SK-N-SH (cell line): ENCODE measurements around the gene GLIS2. TPM values are rescaled to one million over a fixed set of nuclear protein-coding genes. Genes with fewer than 3 reads are reported as not detected.

Source experiments
- CTCF ChIA-PET: fragments of 300-600, 350-600 bp; formaldehyde crosslinking; extraction: SDS; loops from one replicate; lab custom pipeline; 2021; lab: Yijun Ruan, JAX
- POLR2A ChIA-PET: fragments of 350-600 bp; sonication (Branson Sonifier 250); formaldehyde crosslinking; extraction: SDS; loops from one replicate; lab custom pipeline; 2020; ENCODE audit warnings: antibody characterized with exemption, inconsistent platforms; lab: Yijun Ruan, JAX
- DNase-seq: peaks from one replicate; pipeline ENCODE4 v3.0.0; 2012
- H2AFZ ChIP-seq: fragments of 200-600 bp; sonication (generic); 2 replicates; pipeline ENCODE4 v1.8.1; 2016; ENCODE audit warnings: antibody characterized with exemption, mild to moderate bottlenecking, low read depth
- H3F3A ChIP-seq: fragments of 200-600 bp; sonication (generic); replicated peaks from 2 replicates; pipeline ENCODE3; 2016; ENCODE audit warnings: antibody characterized with exemption, mild to moderate bottlenecking; ENCODE audit not compliant: insufficient read depth
- H3K27ac ChIP-seq, 2 experiments: fragments of 200-500 bp in 1 of 2; fragments of 200-600 bp in 1 of 2; sonication (Bioruptor generic) in 1 of 2; sonication (generic), shearing (Covaris generic) in 1 of 2; 2 replicates each; pipeline versions ENCODE4 v1.5.1 to v1.6.1; 2014 to 2016; ENCODE audit warnings: low read depth in 2 of 2, inconsistent platforms in 1 of 2, low read length in 1 of 2, mild to moderate bottlenecking in 1 of 2, mixed read lengths in 1 of 2
- H3K27me3 ChIP-seq: fragments of 200-600 bp; sonication (generic), shearing (Covaris generic); 2 replicates; pipeline ENCODE4 v1.6.1; 2016; ENCODE audit warnings: mixed run types; ENCODE audit not compliant: insufficient read depth
- H3K36me3 ChIP-seq, 2 experiments: fragments of 200-500 bp in 1 of 2; fragments of 200-600 bp in 1 of 2; sonication (Bioruptor generic) in 1 of 2; sonication (generic) in 1 of 2; replicated peaks in 1 of 2; 2 replicates each; pipeline versions ENCODE3 to v1.5.1; 2014 to 2016; ENCODE audit warnings: low read length in 1 of 2, mild to moderate bottlenecking in 1 of 2; ENCODE audit not compliant: insufficient read depth in 2 of 2, control insufficient read depth in 1 of 2
- H3K4me1 ChIP-seq, 2 experiments: fragments of 200-500 bp in 1 of 2; fragments of 200-600 bp in 1 of 2; sonication (Bioruptor generic) in 1 of 2; sonication (generic), shearing (Covaris generic) in 1 of 2; 2 replicates each; pipeline versions ENCODE4 v1.5.1 to v1.6.1; 2014 to 2016; ENCODE audit warnings: low read depth in 1 of 2, low read length in 1 of 2, mixed run types in 1 of 2; ENCODE audit not compliant: insufficient read depth in 2 of 2, control insufficient read depth in 1 of 2
- H3K4me2 ChIP-seq: fragments of 200-600 bp; sonication (generic), shearing (Covaris generic); 2 replicates; pipeline ENCODE4 v1.6.1; 2017; ENCODE audit warnings: mixed run types
- H3K4me3 ChIP-seq, 2 experiments: fragments of 200-500 bp in 1 of 2; fragments of 200-600 bp in 1 of 2; sonication (Bioruptor generic) in 1 of 2; sonication (generic), shearing (Covaris generic) in 1 of 2; 2 replicates each; pipeline versions ENCODE4 v1.5.1 to v1.8.1; 2014 to 2016; ENCODE audit warnings: low read depth in 2 of 2, inconsistent platforms in 1 of 2, low read length in 1 of 2, mild to moderate bottlenecking in 1 of 2, mixed read lengths in 1 of 2, moderate library complexity in 1 of 2
- H3K79me2 ChIP-seq: fragments of 200-600 bp; sonication (generic); 2 replicates; pipeline ENCODE4 v1.8.1; 2017; ENCODE audit warnings: mild to moderate bottlenecking; ENCODE audit not compliant: insufficient read depth
- H3K9ac ChIP-seq: fragments of 200-600 bp; sonication (generic); 2 replicates; pipeline ENCODE4 v1.6.1; 2017; ENCODE audit warnings: mixed run types
- H3K9me2 ChIP-seq: fragments of 200-600 bp; sonication (generic); 2 replicates; pipeline ENCODE4 v1.6.1; 2017; ENCODE audit warnings: mixed run types
- H3K9me3 ChIP-seq: fragments of 200-600 bp; sonication (generic); 2 replicates; pipeline ENCODE4 v1.6.1; 2017; ENCODE audit warnings: mixed run types, mild to moderate bottlenecking, moderate library complexity
- H4K20me1 ChIP-seq: fragments of 200-600 bp; sonication (generic); 2 replicates; pipeline ENCODE4 v1.6.1; 2017; ENCODE audit warnings: mild to moderate bottlenecking, mixed run types; ENCODE audit not compliant: insufficient read depth
- EP300 ChIP-seq, 2 experiments: IDR thresholded peaks; 2 replicates each; pipeline versions ENCODE4 v1.4.0 to v1.6.1; 2012; ENCODE audit warnings: borderline replicate concordance in 1 of 2, low read depth in 1 of 2, low read length in 1 of 2
- EZH2phosphoT487 ChIP-seq: fragments of 200-600 bp; sonication (generic); IDR thresholded peaks from 2 replicates; pipeline ENCODE4 v1.6.1; 2017; ENCODE audit warnings: low read depth, mixed run types, mild to moderate bottlenecking, antibody characterized with exemption, moderate library complexity, borderline replicate concordance
- GATA2 ChIP-seq: sonication (generic); formaldehyde crosslinking; IDR thresholded peaks from 2 replicates; pipeline ENCODE4 v1.5.0; 2020; ENCODE audit warnings: mild to moderate bottlenecking, missing genetic modification reagents
- JUND ChIP-seq: IDR thresholded peaks from 2 replicates; pipeline ENCODE4 v1.4.0; 2012
- MEF2A ChIP-seq: IDR thresholded peaks from 2 replicates; pipeline ENCODE4 v1.4.0; 2012; ENCODE audit warnings: low read depth, borderline replicate concordance
- MXI1 ChIP-seq: IDR thresholded peaks from 2 replicates; pipeline ENCODE4 v1.6.1; 2012; ENCODE audit warnings: mild to moderate bottlenecking, low read depth, low read length, improper control_type of control experiment
- NFIC ChIP-seq: IDR thresholded peaks from 2 replicates; pipeline ENCODE4 v1.4.0; 2012; ENCODE audit warnings: borderline replicate concordance
- RFX5 ChIP-seq: IDR thresholded peaks from 2 replicates; pipeline ENCODE4 v1.6.1; 2012; ENCODE audit warnings: mild to moderate bottlenecking, improper control_type of control experiment, low read length
- RXRA ChIP-seq: IDR thresholded peaks from 2 replicates; pipeline ENCODE4 v1.4.0; 2012; ENCODE audit warnings: low read depth, mild to moderate bottlenecking, borderline replicate concordance
- SIN3A ChIP-seq: IDR thresholded peaks from 2 replicates; pipeline ENCODE4 v1.6.1; 2012; ENCODE audit warnings: low read depth, mild to moderate bottlenecking, low read length, moderate library complexity, borderline replicate concordance
- SMC3 ChIP-seq: IDR thresholded peaks from 2 replicates; pipeline ENCODE4 v1.6.1; 2012; ENCODE audit warnings: low read depth, low read length, improper control_type of control experiment
- TAF1 ChIP-seq: IDR thresholded peaks from 2 replicates; pipeline ENCODE4 v1.6.1; 2012; ENCODE audit warnings: low read depth, mild to moderate bottlenecking, low read length, moderate library complexity, borderline replicate concordance
- TEAD4 ChIP-seq: IDR thresholded peaks from 2 replicates; pipeline ENCODE4 v1.4.0; 2012; ENCODE audit warnings: mild to moderate bottlenecking, borderline replicate concordance; ENCODE audit not compliant: insufficient read depth
- USF1 ChIP-seq: IDR thresholded peaks from 2 replicates; pipeline ENCODE4 v1.4.0; 2012; ENCODE audit warnings: low read depth, borderline replicate concordance
- WGBS: methylation state at CpG from one replicate; pipeline ENCODE4 v1.1.6; 2017; ENCODE audit warnings: low lambda C conversion rate; 5-methylcytosine and 5-hydroxymethylcytosine counted together
- polyA plus RNA-seq, 3 experiments: library from polyadenylated mRNA; depleted of rRNA; stranded (reverse); fragments of >200 nt; gene quantifications; 2 replicates each; pipeline ENCODE4 v1.2.3, GENCODE V29; 2012
- TF ChIP-seq, protein P1 (sequence below): IDR thresholded peaks from 2 replicates; pipeline ENCODE4; 2012
- TF ChIP-seq, protein P2 (sequence below): fragments of 200-600 bp; sonication (generic); IDR thresholded peaks from 2 replicates; pipeline ENCODE4 v1.6.1; 2017; ENCODE audit warnings: antibody characterized with exemption, mild to moderate bottlenecking, moderate library complexity
- TF ChIP-seq, protein P3 (sequence below): fragments of 150-350 bp; IDR thresholded peaks from 2 replicates; pipeline ENCODE4 v1.6.1; 2016; ENCODE audit warnings: mild to moderate bottlenecking, low read depth, low read length
- TF ChIP-seq, protein P4 (sequence below): IDR thresholded peaks from 2 replicates; pipeline ENCODE4 v1.6.1; 2012; ENCODE audit warnings: mild to moderate bottlenecking, low read depth, low read length, moderate library complexity

The GLIS2 gene
- polyA plus RNA-seq, 1 of the 3 experiments (the other 2 are of a cell fraction) = 6.5 TPM

- Histone ChIP-seq H3K9me3 (no peaks in the 10 kb centered on the region), H3K9me2 (no peaks in the 10 kb centered on the region), H3K27ac (no peak overlapping the region), H3K4me2 (no peak overlapping the region), H2AFZ (no peak overlapping the region), H3K36me3 (peaks cover 0 to 2% of the 10 kb centered on the region in 2 experiments), H4K20me1 (no peaks in the 10 kb centered on the region), H3K27me3 (no peaks in the 10 kb centered on the region), H3K4me1 (peaks cover 5 to 10% of the 10 kb centered on the region in 2 experiments; a peak in 2 of 4 replicates), H3K9ac (no peak overlapping the region), H3K79me2 (no peaks in the 10 kb centered on the region), H3K4me3 (no peak overlapping the region), H3F3A (peaks cover 21% of the 10 kb centered on the region)
- WGBS = 97% methylated on average over 5 of the region's 7 CpGs
- POLR2A ChIA-PET = no interaction called here
- TF ChIP-seq MXI1 = no peak
- no peak for TF ChIP-seq EZH2phosphoT487
- TF ChIP-seq, protein P1, sequence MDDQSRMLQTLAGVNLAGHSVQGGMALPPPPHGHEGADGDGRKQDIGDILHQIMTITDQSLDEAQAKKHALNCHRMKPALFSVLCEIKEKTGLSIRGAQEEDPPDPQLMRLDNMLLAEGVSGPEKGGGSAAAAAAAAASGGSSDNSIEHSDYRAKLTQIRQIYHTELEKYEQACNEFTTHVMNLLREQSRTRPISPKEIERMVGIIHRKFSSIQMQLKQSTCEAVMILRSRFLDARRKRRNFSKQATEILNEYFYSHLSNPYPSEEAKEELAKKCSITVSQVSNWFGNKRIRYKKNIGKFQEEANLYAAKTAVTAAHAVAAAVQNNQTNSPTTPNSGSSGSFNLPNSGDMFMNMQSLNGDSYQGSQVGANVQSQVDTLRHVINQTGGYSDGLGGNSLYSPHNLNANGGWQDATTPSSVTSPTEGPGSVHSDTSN = no peak
- no peak for TF ChIP-seq MEF2A
- TF ChIP-seq EP300 (IDR thresholded peaks at IDR 0.05; ENCODE audit: borderline replicate concordance in 1 of 2, low read depth in 1 of 2, low read length in 1 of 2) = no peak
- TF ChIP-seq, protein P2, sequence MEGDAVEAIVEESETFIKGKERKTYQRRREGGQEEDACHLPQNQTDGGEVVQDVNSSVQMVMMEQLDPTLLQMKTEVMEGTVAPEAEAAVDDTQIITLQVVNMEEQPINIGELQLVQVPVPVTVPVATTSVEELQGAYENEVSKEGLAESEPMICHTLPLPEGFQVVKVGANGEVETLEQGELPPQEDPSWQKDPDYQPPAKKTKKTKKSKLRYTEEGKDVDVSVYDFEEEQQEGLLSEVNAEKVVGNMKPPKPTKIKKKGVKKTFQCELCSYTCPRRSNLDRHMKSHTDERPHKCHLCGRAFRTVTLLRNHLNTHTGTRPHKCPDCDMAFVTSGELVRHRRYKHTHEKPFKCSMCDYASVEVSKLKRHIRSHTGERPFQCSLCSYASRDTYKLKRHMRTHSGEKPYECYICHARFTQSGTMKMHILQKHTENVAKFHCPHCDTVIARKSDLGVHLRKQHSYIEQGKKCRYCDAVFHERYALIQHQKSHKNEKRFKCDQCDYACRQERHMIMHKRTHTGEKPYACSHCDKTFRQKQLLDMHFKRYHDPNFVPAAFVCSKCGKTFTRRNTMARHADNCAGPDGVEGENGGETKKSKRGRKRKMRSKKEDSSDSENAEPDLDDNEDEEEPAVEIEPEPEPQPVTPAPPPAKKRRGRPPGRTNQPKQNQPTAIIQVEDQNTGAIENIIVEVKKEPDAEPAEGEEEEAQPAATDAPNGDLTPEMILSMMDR = no peak
- no peak for TF ChIP-seq RXRA
- TF ChIP-seq RFX5 = no peak
- TF ChIP-seq, protein P3, sequence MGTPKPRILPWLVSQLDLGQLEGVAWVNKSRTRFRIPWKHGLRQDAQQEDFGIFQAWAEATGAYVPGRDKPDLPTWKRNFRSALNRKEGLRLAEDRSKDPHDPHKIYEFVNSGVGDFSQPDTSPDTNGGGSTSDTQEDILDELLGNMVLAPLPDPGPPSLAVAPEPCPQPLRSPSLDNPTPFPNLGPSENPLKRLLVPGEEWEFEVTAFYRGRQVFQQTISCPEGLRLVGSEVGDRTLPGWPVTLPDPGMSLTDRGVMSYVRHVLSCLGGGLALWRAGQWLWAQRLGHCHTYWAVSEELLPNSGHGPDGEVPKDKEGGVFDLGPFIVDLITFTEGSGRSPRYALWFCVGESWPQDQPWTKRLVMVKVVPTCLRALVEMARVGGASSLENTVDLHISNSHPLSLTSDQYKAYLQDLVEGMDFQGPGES = no peak
- TF ChIP-seq USF1 = no peak
- no peak for DNase-seq
- CTCF ChIA-PET = interaction anchor here (13.0 kb wide), 1 partner anchor 46 kb away, joined by 205 read pairs; no protein-coding TSS in a partner anchor
These were observed 41.0 kb downstream of the GLIS2 start for GRCh38 chr16:4356820-4357219.

DNA sequence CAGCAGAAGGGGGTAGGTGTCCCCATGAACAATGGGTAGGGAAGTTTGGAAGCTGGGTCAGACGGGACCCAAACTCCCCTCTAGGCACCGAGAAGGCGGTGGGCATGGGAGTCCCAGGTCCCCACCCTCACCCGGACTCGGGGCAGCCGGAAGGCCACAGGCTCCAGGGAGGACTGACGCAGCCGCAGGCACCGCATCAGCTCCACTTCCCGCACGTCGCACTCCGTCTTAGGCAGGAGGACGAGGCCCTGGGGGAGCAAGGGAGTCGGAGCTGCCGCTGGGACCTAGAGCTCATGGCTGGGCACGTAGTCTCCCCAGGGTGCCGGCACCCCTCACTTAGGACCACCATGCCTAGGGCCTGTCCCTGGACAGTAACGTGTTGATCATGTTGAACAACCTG, 42.4 kb downstream of the GLIS2 start:
- ChIA-PET POLR2A (interaction anchor here (1.4 kb wide), 1 partner anchor 45 kb away, joined by 3 read pairs; no protein-coding TSS in a partner anchor), CTCF (interaction anchor here (0.8 to 5.6 kb wide), 8 partner anchors 11 to 57 kb away, joined by 4 to 299 read pairs (median 16); partner anchors contain the start of gene CORO7)
- no peak overlapping the region for H3K27ac ChIP-seq
- H3K9ac ChIP-seq = no peak overlapping the region
- H3F3A ChIP-seq = peaks cover 6% of the 10 kb centered on the region
- no peak overlapping the region for H3K4me2 ChIP-seq
- H3K9me2 ChIP-seq = no peaks in the 10 kb centered on the region
- peaks cover 0 to 2% of the 10 kb centered on the region in 2 experiments for H3K36me3 ChIP-seq
- H4K20me1 ChIP-seq = no peaks in the 10 kb centered on the region
- 94% methylated on average over 13 of the region's 19 CpGs for WGBS
- no peak for DNase-seq
- no peaks in the 10 kb centered on the region for H3K9me3 ChIP-seq
- no peaks in the 10 kb centered on the region for H3K27me3 ChIP-seq
- H3K79me2 ChIP-seq = no peaks in the 10 kb centered on the region
- H3K4me3 ChIP-seq = no peak overlapping the region
- H3K4me1 ChIP-seq = peaks cover 0 to 10% of the 10 kb centered on the region in 2 experiments; a peak in 1 of 4 replicates
- no peak overlapping the region for H2AFZ ChIP-seq
- TF ChIP-seq TEAD4 (no peak), SIN3A (no peak), EZH2phosphoT487 (no peak), JUND (no peak), MEF2A (no peak), MXI1 (no peak), SMC3 (no peak), NFIC (no peak), GATA2 (CRISPR knock-in tag) (no peak), TAF1 (no peak)
- TF ChIP-seq, protein P4, sequence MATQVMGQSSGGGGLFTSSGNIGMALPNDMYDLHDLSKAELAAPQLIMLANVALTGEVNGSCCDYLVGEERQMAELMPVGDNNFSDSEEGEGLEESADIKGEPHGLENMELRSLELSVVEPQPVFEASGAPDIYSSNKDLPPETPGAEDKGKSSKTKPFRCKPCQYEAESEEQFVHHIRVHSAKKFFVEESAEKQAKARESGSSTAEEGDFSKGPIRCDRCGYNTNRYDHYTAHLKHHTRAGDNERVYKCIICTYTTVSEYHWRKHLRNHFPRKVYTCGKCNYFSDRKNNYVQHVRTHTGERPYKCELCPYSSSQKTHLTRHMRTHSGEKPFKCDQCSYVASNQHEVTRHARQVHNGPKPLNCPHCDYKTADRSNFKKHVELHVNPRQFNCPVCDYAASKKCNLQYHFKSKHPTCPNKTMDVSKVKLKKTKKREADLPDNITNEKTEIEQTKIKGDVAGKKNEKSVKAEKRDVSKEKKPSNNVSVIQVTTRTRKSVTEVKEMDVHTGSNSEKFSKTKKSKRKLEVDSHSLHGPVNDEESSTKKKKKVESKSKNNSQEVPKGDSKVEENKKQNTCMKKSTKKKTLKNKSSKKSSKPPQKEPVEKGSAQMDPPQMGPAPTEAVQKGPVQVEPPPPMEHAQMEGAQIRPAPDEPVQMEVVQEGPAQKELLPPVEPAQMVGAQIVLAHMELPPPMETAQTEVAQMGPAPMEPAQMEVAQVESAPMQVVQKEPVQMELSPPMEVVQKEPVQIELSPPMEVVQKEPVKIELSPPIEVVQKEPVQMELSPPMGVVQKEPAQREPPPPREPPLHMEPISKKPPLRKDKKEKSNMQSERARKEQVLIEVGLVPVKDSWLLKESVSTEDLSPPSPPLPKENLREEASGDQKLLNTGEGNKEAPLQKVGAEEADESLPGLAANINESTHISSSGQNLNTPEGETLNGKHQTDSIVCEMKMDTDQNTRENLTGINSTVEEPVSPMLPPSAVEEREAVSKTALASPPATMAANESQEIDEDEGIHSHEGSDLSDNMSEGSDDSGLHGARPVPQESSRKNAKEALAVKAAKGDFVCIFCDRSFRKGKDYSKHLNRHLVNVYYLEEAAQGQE = no peak
